K562 (cell line): ENCODE results near the gene DLGAP1. TPM values are rescaled to one million over a fixed set of nuclear protein-coding genes. Genes with fewer than 3 reads are reported as not detected.

ENCODE experiments used
- ARID4B ChIP-seq: sonication (generic); formaldehyde crosslinking; IDR thresholded peaks from 2 replicates; pipeline ENCODE4 v1.8.0; 2022; ENCODE audit warnings: mild to moderate bottlenecking, missing genetic modification reagents
- CBX8 ChIP-seq: fragments of 200-600 bp; sonication (generic); IDR thresholded peaks from 2 replicates; pipeline ENCODE4 v1.6.1; 2012; ENCODE audit warnings: borderline replicate concordance, mixed run types, low read depth, mild to moderate bottlenecking, moderate library complexity, mixed read lengths, low read length, control low read depth, inconsistent platforms; ENCODE audit not compliant: poor library complexity, severe bottlenecking; ENCODE audit errors: extremely low read depth
- KDM4B ChIP-seq, 2 experiments: fragments of 450-650 bp in 1 of 2; sonication (generic) in 1 of 2; IDR thresholded peaks; 2 replicates each; pipeline ENCODE4 v1.6.1; 2016 to 2017; ENCODE audit warnings: borderline replicate concordance in 2 of 2, antibody characterized with exemption in 1 of 2, low read depth in 1 of 2, mild to moderate bottlenecking in 1 of 2
- MYBL2 ChIP-seq, 2 experiments: fragments of 450-650 bp in 1 of 2; sonication (generic) in 1 of 2; formaldehyde crosslinking in 1 of 2; IDR thresholded peaks; 2 replicates each; pipeline versions ENCODE4 v1.6.1 to v1.8.1; 2017 to 2022; ENCODE audit warnings: borderline replicate concordance in 1 of 2, inconsistent platforms in 1 of 2, low read depth in 1 of 2, mild to moderate bottlenecking in 1 of 2, missing genetic modification reagents in 1 of 2, moderate library complexity in 1 of 2
- PML ChIP-seq: IDR thresholded peaks from 2 replicates; pipeline ENCODE4 v1.6.1; 2012; ENCODE audit warnings: low read length, inconsistent platforms
- POLR3A ChIP-seq: IDR thresholded peaks from 2 replicates; pipeline ENCODE4 v1.6.1; 2011; ENCODE audit warnings: borderline replicate concordance, mild to moderate bottlenecking, moderate library complexity; ENCODE audit not compliant: insufficient read length, insufficient read depth; ENCODE audit errors: extremely low read depth
- PPARD ChIP-seq: fragments of 250-450 bp; sonication (Bioruptor Pico); IDR thresholded peaks from 2 replicates; pipeline ENCODE4 v1.8.0; 2022; ENCODE audit warnings: inconsistent platforms, mild to moderate bottlenecking, moderate library complexity
- ZNF165 ChIP-seq: fragments of 250-450 bp; sonication (Bioruptor Pico); IDR thresholded peaks from 2 replicates; pipeline ENCODE4 v1.4.0; 2020; ENCODE audit warnings: borderline replicate concordance
- ZNF316 ChIP-seq: fragments of 450-650 bp; IDR thresholded peaks from 2 replicates; pipeline ENCODE4 v1.6.1; 2016
- ZNF518B ChIP-seq: fragments of 250-450 bp; sonication (Bioruptor Pico); IDR thresholded peaks from 2 replicates; pipeline ENCODE4 v1.5.0; 2021; ENCODE audit warnings: mild to moderate bottlenecking, moderate library complexity
- ZNF592 ChIP-seq: fragments of 450-650 bp; IDR thresholded peaks from 2 replicates; pipeline ENCODE4 v1.6.1; 2017; ENCODE audit warnings: antibody characterized with exemption, mild to moderate bottlenecking
- polyA plus RNA-seq, 8 experiments: library from polyadenylated mRNA; depleted of rRNA in 4 of 8; stranded (reverse) in 5 of 8; unstranded in 3 of 8; fragments of >200 nt; fragmentation: Nextera tagmentation in 2 of 8; fragmentation: Illumina TruSeq in 1 of 8; extraction: Ambion mirVana in 2 of 8; extraction: Trizol in 1 of 8; gene quantifications; 2 replicates each; pipeline versions ENCODE4 v1.2.1 to v1.2.3, GENCODE V29; 2011 to 2014; ENCODE audit warnings: inconsistent platforms in 1 of 8, missing spikeins in 1 of 8
- total RNA-seq, 7 experiments: library from RNA; depleted of rRNA in 6 of 7; stranded (reverse); fragments of >200 nt in 6 of 7; fragmentation: Illumina TruSeq in 2 of 7; extraction: Trizol in 2 of 7; gene quantifications; 2 replicates each; pipeline versions ENCODE4 v1.2.1 to v1.2.3, GENCODE V29; 2011 to 2021; ENCODE audit warnings: low replicate concordance in 1 of 7

DLGAP1 gene
- total and polyA plus RNA-seq, 9 of the 15 experiments (the other 6 are each of a cell fraction or from before 2014, with no cell fraction given): 0.04 to 0.22 (median 0.08) TPM

GRCh38 chr18:3451989-3452749 is 1002.9 kb downstream of the DLGAP1 start (continued):
- TF ChIP-seq PPARD (no peak), ARID4B (CRISPR knock-in tag) (peak; percentile 33; the same call in 1 of the 2 replicates), ZNF316 (no peak), ZNF592 (no peak), PML (no peak; the same call in 1 of the 2 replicates), ZNF518B (CRISPR knock-in tag) (no peak), POLR3A (no peak), ZNF165 (CRISPR knock-in tag) (no peak), MYBL2 (IDR thresholded peaks at IDR 0.05; ENCODE audit: low read depth) (no peak), MYBL2 (CRISPR knock-in tag; IDR thresholded peaks at IDR 0.05; ENCODE audit: borderline replicate concordance) (no peak), CBX8 (no peak), KDM4B (IDR thresholded peaks at IDR 0.05; ENCODE audit: borderline replicate concordance in 2 of 2, low read depth in 1 of 2) (peak in 1 of 2 experiments; percentile 36; a peak in 1 of 4 replicates)
